Thoracic aorta (tissue), 2 donors: ENCODE measurements around the gene SNUPN. TPM values are rescaled to one million over a fixed set of nuclear protein-coding genes. Genes with fewer than 3 reads are reported as not detected.
"Not testable (repeated sequence)": the region's sequence is repeated elsewhere in the genome, so short reads cannot be mapped to it uniquely, and the experiment has no call there.

Source experiments
- ATAC-seq: fragments of 150-250 bp; one replicate; pipeline ENCODE4 v1.8.0; 2017; ENCODE audit warnings: low read depth; ENCODE audit not compliant: insufficient number of reproducible peaks, low FRiP score
- DNase-seq: peaks from one replicate; pipeline ENCODE4 v3.0.0-alpha.2; 2020; ENCODE audit warnings: low spot score
- H3K27ac ChIP-seq, 2 donors: fragments of 200-600 bp; sonication (generic); 1 replicate in 1 of 2; 2 replicates in 1 of 2; pipeline ENCODE4 v1.5.1; 2016; ENCODE audit warnings: mild to moderate bottlenecking in 2 of 2, moderate library complexity in 2 of 2
- H3K27me3 ChIP-seq: fragments of 200-600 bp; sonication (generic); replicated peaks from 2 replicates; pipeline ENCODE4 v1.6.0; 2016; ENCODE audit warnings: mild to moderate bottlenecking; ENCODE audit not compliant: insufficient read depth
- H3K36me3 ChIP-seq: fragments of 200-600 bp; sonication (generic); one replicate; pipeline ENCODE4 v1.5.1; 2016
- H3K4me1 ChIP-seq, 2 donors: fragments of 200-600 bp; sonication (generic); 1 replicate in 1 of 2; 2 replicates in 1 of 2; pipeline versions ENCODE4 v1.5.1 to v1.6.0; 2016; ENCODE audit warnings: low read depth in 2 of 2, mild to moderate bottlenecking in 1 of 2; ENCODE audit not compliant: control insufficient read depth in 1 of 2
- H3K4me3 ChIP-seq: fragments of 200-600 bp; sonication (generic); 2 replicates; pipeline ENCODE4 v1.5.1; 2016; ENCODE audit warnings: mild to moderate bottlenecking
- H3K9me3 ChIP-seq: fragments of 200-600 bp; sonication (generic); 2 replicates; pipeline ENCODE4 v1.5.1; 2016
- total RNA-seq, 2 donors: library from RNA; depleted of rRNA; stranded (reverse); fragments of >200 nt; gene quantifications; one replicate each; pipeline versions ENCODE4 v1.1.0 to v1.2.3, GENCODE V29; 2016
- TF ChIP-seq, protein P1 (sequence below): fragments of 200-600 bp; sonication (generic); IDR thresholded peaks from one replicate; pipeline ENCODE4 v1.5.1; 2019; ENCODE audit warnings: antibody characterized with exemption

Gene SNUPN
- total RNA-seq, 2 donors from 2014 or later, result 5.8 to 16.9 TPM

- TF ChIP-seq, protein P1, sequence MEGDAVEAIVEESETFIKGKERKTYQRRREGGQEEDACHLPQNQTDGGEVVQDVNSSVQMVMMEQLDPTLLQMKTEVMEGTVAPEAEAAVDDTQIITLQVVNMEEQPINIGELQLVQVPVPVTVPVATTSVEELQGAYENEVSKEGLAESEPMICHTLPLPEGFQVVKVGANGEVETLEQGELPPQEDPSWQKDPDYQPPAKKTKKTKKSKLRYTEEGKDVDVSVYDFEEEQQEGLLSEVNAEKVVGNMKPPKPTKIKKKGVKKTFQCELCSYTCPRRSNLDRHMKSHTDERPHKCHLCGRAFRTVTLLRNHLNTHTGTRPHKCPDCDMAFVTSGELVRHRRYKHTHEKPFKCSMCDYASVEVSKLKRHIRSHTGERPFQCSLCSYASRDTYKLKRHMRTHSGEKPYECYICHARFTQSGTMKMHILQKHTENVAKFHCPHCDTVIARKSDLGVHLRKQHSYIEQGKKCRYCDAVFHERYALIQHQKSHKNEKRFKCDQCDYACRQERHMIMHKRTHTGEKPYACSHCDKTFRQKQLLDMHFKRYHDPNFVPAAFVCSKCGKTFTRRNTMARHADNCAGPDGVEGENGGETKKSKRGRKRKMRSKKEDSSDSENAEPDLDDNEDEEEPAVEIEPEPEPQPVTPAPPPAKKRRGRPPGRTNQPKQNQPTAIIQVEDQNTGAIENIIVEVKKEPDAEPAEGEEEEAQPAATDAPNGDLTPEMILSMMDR, result no peak
- no peaks in the 10 kb centered on the region for H3K4me1 ChIP-seq
Measured at GRCh38 chr15:75561888-75562287, 63.6 kb downstream of the SNUPN start.

DNA sequence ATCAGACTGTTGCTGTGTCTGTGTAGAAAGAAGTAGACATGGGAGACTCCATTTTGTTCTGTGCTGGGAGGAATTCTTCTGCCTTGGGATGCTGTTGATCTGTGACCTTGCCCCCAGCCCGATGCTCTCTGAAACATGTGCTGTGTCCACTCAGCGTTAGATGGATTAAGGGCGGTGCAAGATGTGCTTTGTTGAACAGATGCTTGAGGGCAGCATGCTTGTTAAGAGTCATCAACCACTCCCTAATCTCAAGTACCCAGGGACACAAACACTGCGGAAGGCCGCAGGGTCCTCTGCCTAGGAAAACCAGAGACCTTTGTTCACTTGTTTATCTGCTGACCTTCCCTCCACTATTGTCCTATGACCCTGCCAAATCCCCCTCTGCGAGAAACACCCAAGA is 66.2 kb downstream of the SNUPN start:
- not testable (repeated sequence) for DNase-seq, H3K36me3 ChIP-seq, H3K4me3 ChIP-seq, ATAC-seq, H3K27ac ChIP-seq, H3K4me1 ChIP-seq, H3K27me3 ChIP-seq, H3K9me3 ChIP-seq

More at GRCh38 chr15:75561888-75562287, 63.6 kb downstream of the SNUPN start:
- H3K27ac ChIP-seq, result no peak overlapping the region
- no peaks in the 10 kb centered on the region for H3K9me3 ChIP-seq
- no peak overlapping the region for H3K4me3 ChIP-seq
- DNase-seq (no peak), ATAC-seq (no peak)
- no peaks in the 10 kb centered on the region for H3K27me3 ChIP-seq
- no peaks in the 10 kb centered on the region for H3K36me3 ChIP-seq

- H3K36me3 ChIP-seq, H3K9me3 ChIP-seq, ATAC-seq: not testable (repeated sequence)
Measured at GRCh38 chr15:75558955-75559354, 66.6 kb downstream of the SNUPN start.

GRCh38 chr15:75554717-75555116 is 70.8 kb downstream of the SNUPN start:
- no peak overlapping the region for H3K4me3 ChIP-seq
- no peaks in the 10 kb centered on the region for H3K9me3 ChIP-seq
- H3K27ac ChIP-seq, result no peak overlapping the region
- ATAC-seq, result no peak
- H3K36me3 ChIP-seq, result no peaks in the 10 kb centered on the region
- peaks cover 3 to 6% of the 10 kb centered on the region in 2 donors for H3K4me1 ChIP-seq
- H3K27me3 ChIP-seq, result no peaks in the 10 kb centered on the region
- TF ChIP-seq, protein P1, result no peak
- DNase-seq, result no peak

More at GRCh38 chr15:75558955-75559354, 66.6 kb downstream of the SNUPN start:
- not testable (repeated sequence) for DNase-seq, H3K4me1 ChIP-seq, H3K27ac ChIP-seq, H3K27me3 ChIP-seq, H3K4me3 ChIP-seq

- Histone ChIP-seq H3K4me1 (peaks cover 3 to 6% of the 10 kb centered on the region in 2 donors), H3K4me3 (no peak overlapping the region), H3K27ac (no peak overlapping the region), H3K27me3 (no peaks in the 10 kb centered on the region), H3K36me3 (no peaks in the 10 kb centered on the region), H3K9me3 (no peaks in the 10 kb centered on the region)
- no peak for ATAC-seq
- DNase-seq, result no peak
- TF ChIP-seq, protein P1, result no peak
Measured at GRCh38 chr15:75553659-75554058, 71.9 kb downstream of the SNUPN start.

DNA sequence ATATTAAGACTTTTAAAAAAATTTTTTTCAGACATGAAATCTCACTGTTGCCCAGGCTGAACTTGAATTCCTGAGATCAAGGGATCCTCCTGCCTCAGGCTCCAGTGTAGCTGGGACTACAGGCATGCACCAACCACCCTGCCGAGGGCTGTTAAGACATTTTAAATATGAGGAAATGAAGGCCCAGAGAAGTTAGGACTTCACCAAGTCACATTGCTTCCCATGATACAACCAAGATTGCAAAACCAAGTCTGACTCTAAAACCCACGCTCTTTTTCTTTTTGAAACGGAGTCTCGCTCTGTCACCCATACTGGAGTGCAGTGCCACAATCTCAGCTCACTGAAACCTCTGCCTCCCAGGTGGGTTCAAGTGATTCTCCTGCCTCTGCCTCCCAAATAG is 74.4 kb downstream of the SNUPN start:
- H3K4me3 ChIP-seq, result no peak overlapping the region
- no peak for ATAC-seq

More for the DNA sequence above, 74.4 kb downstream of the SNUPN start:
- no peaks in the 10 kb centered on the region for H3K27me3 ChIP-seq
- no peak for DNase-seq
- TF ChIP-seq, protein P1, result no peak
- no peak overlapping the region for H3K27ac ChIP-seq
- H3K4me1 ChIP-seq, result peaks cover 3 to 6% of the 10 kb centered on the region in 2 donors
- H3K36me3 ChIP-seq, result no peaks in the 10 kb centered on the region
- H3K9me3 ChIP-seq, result no peaks in the 10 kb centered on the region

Other genes starting within 250 kb of the SNUPN start
- 10 to 100 TPM; 34.0 to 52.5 TPM for gene SIN3A, start 174.0 kb downstream of the SNUPN start, total RNA-seq
- 10 to 100 TPM; 19.6 to 20.9 TPM for gene PTPN9, start 46.4 kb downstream of the SNUPN start, total RNA-seq
- gene IMP3, start 14.5 kb upstream of the SNUPN start, total RNA-seq, result 100 to 1,000 TPM in 1 of 2 donors, 10 to 100 TPM in 1; 79.9 to 127 TPM
- gene SNX33, start 22.2 kb upstream of the SNUPN start, total RNA-seq, result 10 to 100 TPM; 45.1 to 57.3 TPM
- 100 to 1,000 TPM; 252 to 263 TPM for gene CSPG4, start 87.1 kb upstream of the SNUPN start, total RNA-seq
- 10 to 100 TPM; 31.5 to 40.2 TPM for gene UBE2Q2, start 217.7 kb upstream of the SNUPN start, total RNA-seq